Measurements from ENCODE around the gene SLC6A6.

- TF ChIP-seq POLR2AphosphoS5 (IDR thresholded peaks at IDR 0.05; ENCODE audit: low read depth, low read length), result no peak
- no peak for TF ChIP-seq POLR2A (IDR thresholded peaks at IDR 0.05; ENCODE audit: low read depth, low read length)
These were observed 24.6 kb upstream of the SLC6A6 start for GRCh38 chr3:14377838-14378169.
